ENCODE results near the gene ZNF8.

- no peak for TF ChIP-seq EZH2phosphoT487 (IDR thresholded peaks at IDR 0.05; ENCODE audit: low read length)
- no peak for TF ChIP-seq CTCF (IDR thresholded peaks at IDR 0.05; ENCODE audit: low read length)
- no peak for TF ChIP-seq EZH2 (optimal IDR thresholded peaks at IDR 0.05; ENCODE audit: low read depth, low read length)
Measured at GRCh38 chr19:58336820-58337219, 58.1 kb downstream of the ZNF8 start.
